ENCODE results near the gene VAV2. TPM values are rescaled to one million over a fixed set of nuclear protein-coding genes. Genes with fewer than 3 reads are reported as not detected.

The VAV2 gene
- total RNA-seq, 1 donor from 2014 or later = 47.0 TPM

DNA sequence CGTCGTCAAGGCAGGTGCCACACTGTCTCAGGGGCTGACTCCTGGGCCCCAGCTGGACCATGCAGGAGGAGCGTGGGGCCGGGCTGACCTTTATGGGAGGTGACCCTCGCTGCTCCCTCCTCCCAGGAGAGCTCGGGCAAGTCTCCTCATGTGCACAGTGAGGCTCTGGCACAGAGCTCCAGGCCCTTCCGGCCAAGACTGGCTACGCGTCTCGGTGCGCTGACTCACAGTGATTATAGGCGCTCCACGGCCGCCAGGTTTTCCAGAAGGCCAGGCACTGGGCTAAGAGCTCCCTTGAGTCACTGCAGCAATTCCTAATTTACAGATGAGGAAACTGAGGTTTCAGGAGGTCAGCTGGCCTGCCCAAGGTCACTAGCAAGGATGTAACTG, 47.4 kb downstream of the VAV2 start:
- Mint-ChIP-seq H3K27ac (ENCODE audit: unreplicated experiment) (no peak overlapping the region), H3K4me3 (no peak overlapping the region), H3K27me3 (ENCODE audit: low read depth) (no peaks in the 10 kb centered on the region), H3K4me1 (peaks cover 57% of the 10 kb centered on the region), H3K9me3 (no peaks in the 10 kb centered on the region), H3K36me3 (ENCODE audit: low read depth) (no peaks in the 10 kb centered on the region)
- TF ChIP-seq, protein P1, sequence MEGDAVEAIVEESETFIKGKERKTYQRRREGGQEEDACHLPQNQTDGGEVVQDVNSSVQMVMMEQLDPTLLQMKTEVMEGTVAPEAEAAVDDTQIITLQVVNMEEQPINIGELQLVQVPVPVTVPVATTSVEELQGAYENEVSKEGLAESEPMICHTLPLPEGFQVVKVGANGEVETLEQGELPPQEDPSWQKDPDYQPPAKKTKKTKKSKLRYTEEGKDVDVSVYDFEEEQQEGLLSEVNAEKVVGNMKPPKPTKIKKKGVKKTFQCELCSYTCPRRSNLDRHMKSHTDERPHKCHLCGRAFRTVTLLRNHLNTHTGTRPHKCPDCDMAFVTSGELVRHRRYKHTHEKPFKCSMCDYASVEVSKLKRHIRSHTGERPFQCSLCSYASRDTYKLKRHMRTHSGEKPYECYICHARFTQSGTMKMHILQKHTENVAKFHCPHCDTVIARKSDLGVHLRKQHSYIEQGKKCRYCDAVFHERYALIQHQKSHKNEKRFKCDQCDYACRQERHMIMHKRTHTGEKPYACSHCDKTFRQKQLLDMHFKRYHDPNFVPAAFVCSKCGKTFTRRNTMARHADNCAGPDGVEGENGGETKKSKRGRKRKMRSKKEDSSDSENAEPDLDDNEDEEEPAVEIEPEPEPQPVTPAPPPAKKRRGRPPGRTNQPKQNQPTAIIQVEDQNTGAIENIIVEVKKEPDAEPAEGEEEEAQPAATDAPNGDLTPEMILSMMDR (conservative IDR thresholded peaks at IDR 0.05) = no peak
- DNase-seq (ENCODE audit: low read depth, low spot score) = no peak

DNA sequence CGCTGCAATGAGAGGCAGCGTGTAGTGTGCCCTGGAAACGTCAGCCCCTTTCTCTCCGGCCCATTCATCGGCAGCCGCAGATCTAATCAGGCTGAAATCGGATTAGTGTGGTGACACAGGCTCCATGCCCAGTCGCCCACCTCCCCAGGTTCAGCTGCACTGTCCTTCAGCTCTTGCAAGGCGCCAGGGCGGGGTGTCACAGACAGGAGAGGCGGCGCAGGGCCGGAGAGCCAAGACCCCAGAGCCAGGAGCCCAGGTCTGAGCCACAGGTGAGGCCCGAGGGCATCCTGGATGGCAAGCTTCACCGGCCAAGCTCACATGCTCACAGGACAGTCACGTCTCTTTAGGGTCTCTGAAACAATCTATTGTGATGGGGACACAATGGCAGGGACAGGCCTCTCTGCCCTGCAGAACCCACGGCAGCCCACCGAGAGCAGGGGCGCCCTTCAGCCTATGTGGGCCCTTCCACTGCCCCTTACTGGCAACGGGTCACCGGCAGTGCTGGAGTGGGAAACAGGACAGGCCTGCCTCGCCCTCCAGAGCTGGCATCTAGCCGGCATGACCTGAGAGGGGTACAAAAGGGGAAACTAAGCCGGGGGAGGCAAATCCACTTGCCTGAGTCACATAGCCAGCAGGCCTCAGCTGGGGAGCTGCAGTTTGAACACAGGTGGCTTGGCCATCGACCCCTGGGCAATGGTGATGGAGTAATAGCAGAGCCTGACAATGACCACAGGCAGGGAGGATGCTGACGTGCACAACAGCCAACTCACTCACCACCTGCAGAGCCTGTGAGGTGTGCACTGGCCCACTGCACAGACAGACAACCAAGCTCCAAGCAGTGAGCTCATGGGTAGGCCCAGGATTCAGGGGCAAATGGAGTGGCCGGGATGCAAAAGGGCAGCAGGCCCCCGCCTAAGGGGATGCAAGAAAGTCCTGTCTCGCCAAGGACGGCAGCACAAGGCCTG, 48.1 kb downstream of the VAV2 start:
- H3K36me3 Mint-ChIP-seq (ENCODE audit: low read depth) = no peaks in the 10 kb centered on the region
- peaks cover 63% of the 10 kb centered on the region for H3K4me1 Mint-ChIP-seq
- no peak overlapping the region for H3K4me3 Mint-ChIP-seq
- no peaks in the 10 kb centered on the region for H3K9me3 Mint-ChIP-seq
- TF ChIP-seq, protein P1 (conservative IDR thresholded peaks at IDR 0.05) = no peak
- H3K27me3 Mint-ChIP-seq (ENCODE audit: low read depth) = no peaks in the 10 kb centered on the region
- peak overlapping the region; percentile 50 for H3K27ac Mint-ChIP-seq (ENCODE audit: unreplicated experiment)
- no peak for DNase-seq (ENCODE audit: low read depth, low spot score)

DNA sequence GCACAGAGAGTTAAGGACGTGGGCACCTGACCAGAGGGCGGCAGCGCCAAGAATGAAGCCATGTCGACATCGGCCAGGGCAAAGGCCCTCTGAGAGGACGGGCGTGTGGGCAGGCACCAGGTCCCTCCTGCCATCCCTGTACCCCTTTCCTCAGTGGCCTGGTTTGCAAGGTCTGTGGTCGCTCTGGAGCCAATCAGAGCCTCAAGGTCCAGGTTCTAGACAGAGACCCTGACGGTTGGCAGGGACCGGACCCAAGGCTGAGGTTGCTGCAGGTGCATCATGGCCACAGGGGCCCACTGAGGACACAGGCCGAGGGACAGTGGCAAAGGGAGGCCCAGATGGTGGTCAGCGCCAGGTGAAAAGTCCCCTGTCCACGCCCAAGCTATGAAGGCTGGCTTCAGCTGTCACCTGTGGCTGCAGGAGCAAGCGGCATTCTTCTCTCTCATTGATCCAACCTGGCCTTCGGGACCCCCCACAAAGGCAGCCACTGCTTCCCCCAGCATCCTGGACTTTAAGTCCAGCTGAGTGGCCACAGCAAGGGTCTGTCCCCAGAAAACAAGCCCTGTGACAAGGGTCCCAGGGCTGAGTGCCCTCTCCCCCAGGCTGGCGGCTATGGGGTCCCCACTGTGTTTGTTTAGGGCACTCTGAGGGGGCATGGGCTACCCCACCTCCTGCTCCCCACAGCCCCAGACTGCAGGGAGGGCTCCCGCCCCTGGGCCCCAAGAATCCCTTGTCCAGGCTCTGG, 48.9 kb downstream of the VAV2 start:
- Mint-ChIP-seq H3K27ac (ENCODE audit: unreplicated experiment) (no peak overlapping the region), H3K9me3 (no peaks in the 10 kb centered on the region)
- no peak for DNase-seq (ENCODE audit: low read depth, low spot score)

DNA sequence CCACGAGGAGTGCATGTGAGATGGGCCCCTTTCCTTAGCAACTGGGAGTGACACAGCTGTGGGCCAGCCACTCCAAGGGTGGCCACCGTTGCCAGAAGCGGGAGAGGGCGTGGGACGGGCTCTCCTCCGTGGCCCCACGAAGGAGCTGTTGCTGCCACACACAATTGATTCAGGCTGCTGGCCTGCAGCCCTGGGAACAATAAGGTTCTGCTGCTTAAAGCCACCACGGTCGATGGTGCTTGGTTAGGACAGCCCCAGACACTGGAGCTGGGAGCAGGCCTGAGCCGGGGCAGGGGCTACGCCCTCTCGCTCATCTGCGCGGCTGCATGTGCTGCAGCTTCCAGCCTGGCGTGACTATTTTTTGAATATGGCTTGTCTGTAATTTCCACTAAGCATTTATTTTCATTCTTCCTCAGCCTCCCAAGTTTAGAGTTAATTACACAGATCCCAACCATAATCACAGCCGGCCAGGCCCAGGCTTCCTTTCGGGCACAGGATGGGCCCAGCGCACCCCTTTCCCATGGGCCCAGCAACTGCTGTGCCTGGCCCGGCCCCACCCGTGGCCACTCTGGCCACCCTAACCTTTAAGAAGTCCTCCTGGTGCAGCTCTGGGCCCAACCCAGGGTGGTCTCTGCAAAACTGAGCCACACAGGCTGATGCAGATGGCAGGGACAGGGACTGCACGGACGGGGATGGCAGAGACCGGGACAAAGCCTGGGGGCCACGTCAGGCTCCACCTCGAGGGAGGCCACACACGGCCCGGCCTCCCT, 49.7 kb downstream of the VAV2 start:
- peaks cover 66% of the 10 kb centered on the region for H3K4me1 Mint-ChIP-seq
- H3K27ac Mint-ChIP-seq (ENCODE audit: unreplicated experiment) = no peak overlapping the region
- TF ChIP-seq, protein P1 (conservative IDR thresholded peaks at IDR 0.05) = no peak
- no peak for DNase-seq (ENCODE audit: low read depth, low spot score)
- no peaks in the 10 kb centered on the region for H3K9me3 Mint-ChIP-seq
- no peaks in the 10 kb centered on the region for H3K27me3 Mint-ChIP-seq (ENCODE audit: low read depth)
- H3K36me3 Mint-ChIP-seq (ENCODE audit: low read depth) = no peaks in the 10 kb centered on the region
- no peak overlapping the region for H3K4me3 Mint-ChIP-seq

More for the DNA sequence above, 48.9 kb downstream of the VAV2 start:
- TF ChIP-seq, protein P1 (conservative IDR thresholded peaks at IDR 0.05) = no peak
- Mint-ChIP-seq H3K4me1 (peaks cover 66% of the 10 kb centered on the region), H3K4me3 (no peak overlapping the region), H3K36me3 (ENCODE audit: low read depth) (no peaks in the 10 kb centered on the region), H3K27me3 (ENCODE audit: low read depth) (no peaks in the 10 kb centered on the region)

DNA sequence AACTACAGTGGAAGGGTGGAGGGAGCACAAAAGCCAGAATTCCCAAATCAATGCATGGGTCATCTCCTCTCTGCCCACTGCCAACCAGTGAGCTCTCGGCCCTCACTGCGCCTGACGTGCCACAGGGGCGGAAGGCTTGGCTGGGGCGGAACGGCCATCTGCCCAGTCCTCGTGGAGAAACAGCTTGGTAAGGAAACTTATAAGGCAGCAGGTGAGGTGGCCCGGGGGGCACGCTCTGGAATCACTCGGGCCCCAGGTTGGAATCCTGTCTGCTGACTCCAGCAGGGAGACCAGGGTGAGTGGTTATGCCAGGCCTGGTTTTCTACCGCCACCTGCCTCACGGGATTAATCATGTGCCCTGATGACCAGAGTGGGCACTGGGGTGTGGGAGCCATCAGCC, 52.3 kb downstream of the VAV2 start:
- Mint-ChIP-seq H3K36me3 (ENCODE audit: low read depth) (no peaks in the 10 kb centered on the region), H3K4me1 (peaks cover 60% of the 10 kb centered on the region), H3K9me3 (no peaks in the 10 kb centered on the region), H3K4me3 (no peak overlapping the region), H3K27me3 (ENCODE audit: low read depth) (no peaks in the 10 kb centered on the region), H3K27ac (ENCODE audit: unreplicated experiment) (no peak overlapping the region)
- no peak for DNase-seq (ENCODE audit: low read depth, low spot score)
- TF ChIP-seq, protein P1 (conservative IDR thresholded peaks at IDR 0.05) = no peak
